Activated T-cell treated with anti-CD3 and anti-CD28 coated beads, Interleukin-2, amount 50 U/mL, for 48 hours (primary cell): ENCODE results near the gene CHCHD5.

Source experiments
- DNase-seq, 2 experiments: peaks; one replicate each; pipeline ENCODE4 v3.0.0-alpha.2; 2020

The CHCHD5 gene

DNA sequence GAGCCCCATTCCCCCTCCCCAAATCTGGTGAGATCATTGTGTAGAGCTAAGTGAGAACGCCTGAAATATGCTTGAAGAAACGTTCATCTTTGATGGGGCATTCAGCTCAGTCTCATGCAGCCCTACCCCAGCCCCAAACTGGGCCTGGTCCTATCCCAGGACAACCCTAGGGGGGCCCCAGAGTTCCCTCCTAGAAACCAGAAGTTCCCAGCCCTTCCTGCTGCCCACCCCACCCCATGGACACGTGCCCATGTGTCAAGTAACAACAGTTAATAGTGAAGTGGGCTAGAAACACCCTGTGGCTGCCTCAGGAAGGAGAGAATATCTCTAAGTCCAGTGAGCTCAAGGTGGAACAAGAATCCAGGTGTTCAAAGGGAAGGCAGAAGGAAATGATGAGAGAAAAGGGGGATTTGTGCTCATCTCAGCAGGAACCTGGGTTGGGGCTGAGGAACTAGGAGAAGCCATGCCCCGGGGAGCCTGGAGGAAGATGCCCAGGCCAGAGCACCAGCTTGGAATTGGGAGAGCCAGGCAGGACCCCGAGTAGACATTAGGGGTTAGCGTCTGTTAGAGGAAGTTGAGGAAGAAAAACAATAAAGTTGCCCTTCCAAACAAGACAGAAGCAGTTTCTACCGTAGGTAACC lies 41.2 kb downstream of the CHCHD5 start:
- no peak for DNase-seq

- peak; percentile 77 to 82 for DNase-seq
These were observed 42.2 kb downstream of the CHCHD5 start for GRCh38 chr2:112626604-112627059.

- DNase-seq: no peak
These were observed 42.9 kb downstream of the CHCHD5 start for GRCh38 chr2:112627060-112628040.

- DNase-seq: no peak
These were observed 44.8 kb downstream of the CHCHD5 start for GRCh38 chr2:112629224-112629623.

- no peak for DNase-seq
These were observed 45.4 kb downstream of the CHCHD5 start for GRCh38 chr2:112629823-112630222.

GRCh38 chr2:112630268-112630667 lies 45.9 kb downstream of the CHCHD5 start:
- no peak for DNase-seq

GRCh38 chr2:112633708-112634107 lies 49.3 kb downstream of the CHCHD5 start:
- DNase-seq: no peak

GRCh38 chr2:112634153-112634873 lies 49.9 kb downstream of the CHCHD5 start:
- no peak for DNase-seq

DNA sequence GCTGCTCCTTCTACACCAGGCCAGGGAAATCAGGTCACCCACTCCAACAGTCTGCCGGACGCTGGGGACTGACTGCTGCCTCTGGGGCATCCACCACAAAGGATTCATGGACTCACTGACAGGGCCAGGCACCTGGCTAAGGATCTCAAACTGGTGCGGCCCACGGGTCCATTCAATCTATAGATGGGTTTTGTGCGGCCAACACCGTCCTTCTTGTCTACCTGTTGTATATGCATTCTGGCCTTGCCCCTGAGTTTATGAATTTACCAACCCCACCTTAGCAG lies 50.4 kb downstream of the CHCHD5 start:
- no peak for DNase-seq

GRCh38 chr2:112636605-112637288 lies 52.3 kb downstream of the CHCHD5 start:
- DNase-seq: peak; percentile 61 to 73

- no peak for DNase-seq
These were observed 52.9 kb downstream of the CHCHD5 start for GRCh38 chr2:112637289-112637660.
